Thyroid gland (tissue), 4 donors: ENCODE measurements around the gene BZW1.

Experiments
- CTCF ChIP-seq, 6 experiments: fragments of 200-600 bp in 3 of 6; fragments of 450-650 bp in 3 of 6; sonication (generic) in 3 of 6; IDR thresholded peaks; one replicate each; pipeline ENCODE4 v1.5.1; 2016 to 2019; ENCODE audit warnings: antibody characterized with exemption in 6 of 6, mild to moderate bottlenecking in 2 of 6, inconsistent platforms in 1 of 6, moderate library complexity in 1 of 6
- POLR2A ChIP-seq, 2 donors: fragments of 450-650 bp; IDR thresholded peaks; one replicate each; pipeline ENCODE4 v1.6.1; 2017; ENCODE audit warnings: antibody characterized with exemption in 2 of 2, mild to moderate bottlenecking in 2 of 2, moderate library complexity in 1 of 2

GRCh38 chr2:200777275-200777674 is 34.4 kb upstream of the BZW1 start:
- TF ChIP-seq CTCF (IDR thresholded peaks at IDR 0.05), result no peak
- TF ChIP-seq POLR2A (IDR thresholded peaks at IDR 0.05), result no peak
